ENCODE measurements around the gene SSTR3.

DNA sequence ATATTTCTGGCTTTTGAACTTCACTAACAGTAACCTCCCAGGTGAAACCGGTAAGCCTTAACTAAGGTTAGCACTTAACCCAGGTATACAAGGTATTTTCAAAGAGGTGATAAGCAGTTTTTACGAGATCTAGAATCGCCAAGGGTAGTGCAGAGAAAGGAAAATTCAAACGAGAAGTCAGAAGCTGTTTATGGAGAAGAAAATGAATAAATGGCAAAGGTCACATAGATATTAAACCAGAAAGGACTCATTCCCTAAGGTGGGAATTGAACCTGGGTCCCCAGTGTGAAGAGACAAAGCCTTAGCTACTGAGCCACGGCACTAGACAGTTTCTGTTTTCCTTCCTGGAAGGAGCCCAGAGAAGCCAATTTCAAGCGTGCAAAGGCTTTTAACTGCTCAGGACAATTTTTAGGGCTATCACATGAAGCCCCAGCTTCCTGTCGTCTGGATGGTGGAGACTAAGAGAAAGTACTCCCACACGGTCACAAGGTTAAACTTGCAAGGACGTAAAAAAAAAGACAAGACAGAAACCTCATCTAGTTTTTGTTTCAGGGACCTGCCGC, 18.6 kb downstream of the SSTR3 start:
- TF ChIP-seq, protein P1, sequence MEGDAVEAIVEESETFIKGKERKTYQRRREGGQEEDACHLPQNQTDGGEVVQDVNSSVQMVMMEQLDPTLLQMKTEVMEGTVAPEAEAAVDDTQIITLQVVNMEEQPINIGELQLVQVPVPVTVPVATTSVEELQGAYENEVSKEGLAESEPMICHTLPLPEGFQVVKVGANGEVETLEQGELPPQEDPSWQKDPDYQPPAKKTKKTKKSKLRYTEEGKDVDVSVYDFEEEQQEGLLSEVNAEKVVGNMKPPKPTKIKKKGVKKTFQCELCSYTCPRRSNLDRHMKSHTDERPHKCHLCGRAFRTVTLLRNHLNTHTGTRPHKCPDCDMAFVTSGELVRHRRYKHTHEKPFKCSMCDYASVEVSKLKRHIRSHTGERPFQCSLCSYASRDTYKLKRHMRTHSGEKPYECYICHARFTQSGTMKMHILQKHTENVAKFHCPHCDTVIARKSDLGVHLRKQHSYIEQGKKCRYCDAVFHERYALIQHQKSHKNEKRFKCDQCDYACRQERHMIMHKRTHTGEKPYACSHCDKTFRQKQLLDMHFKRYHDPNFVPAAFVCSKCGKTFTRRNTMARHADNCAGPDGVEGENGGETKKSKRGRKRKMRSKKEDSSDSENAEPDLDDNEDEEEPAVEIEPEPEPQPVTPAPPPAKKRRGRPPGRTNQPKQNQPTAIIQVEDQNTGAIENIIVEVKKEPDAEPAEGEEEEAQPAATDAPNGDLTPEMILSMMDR (IDR thresholded peaks at IDR 0.05) = no peak
- TF ChIP-seq EP300 (IDR thresholded peaks at IDR 0.05) = no peak
- peak in 1 of 4 donors; percentile 14 for TF ChIP-seq POLR2AphosphoS5 (IDR thresholded peaks at IDR 0.05)

Measured in sigmoid colon (tissue), 4 donors.